Measurements from ENCODE around the gene ZNF157.

DNA sequence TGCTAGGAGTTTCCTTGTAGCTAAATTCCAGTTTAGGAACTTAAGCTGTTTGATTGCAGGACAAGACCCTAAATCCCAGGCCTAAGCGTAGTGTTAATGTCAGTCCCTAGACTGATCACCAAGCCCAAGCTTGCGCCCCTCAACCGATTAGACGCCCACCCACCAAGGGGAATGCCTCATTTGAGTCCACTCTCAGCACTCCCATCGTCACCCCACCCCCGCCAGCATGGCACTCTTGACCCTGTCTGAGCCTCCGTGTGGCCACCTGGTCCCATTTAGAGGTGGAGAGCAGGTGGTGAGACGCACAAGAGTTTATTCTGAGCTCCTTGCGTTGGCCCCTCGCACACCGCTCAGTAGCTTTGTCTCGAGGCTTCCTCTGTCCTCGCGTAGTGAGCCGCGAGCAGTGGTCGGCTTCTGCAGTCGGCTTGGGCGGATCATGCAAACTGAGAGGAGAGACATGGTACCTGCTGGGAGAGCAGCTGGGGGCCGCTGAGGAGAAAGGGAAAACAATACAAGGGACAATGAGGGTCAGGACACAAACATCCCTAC is 48.5 kb upstream of the ZNF157 start:
- TF ChIP-seq CTCF (IDR thresholded peaks at IDR 0.05 in 8 of 11, conservative IDR thresholded peaks at IDR 0.05 in 3 of 11) = no peak
- no peak for TF ChIP-seq POLR2A (IDR thresholded peaks at IDR 0.05)
- no peak for TF ChIP-seq POLR2AphosphoS5 (IDR thresholded peaks at IDR 0.05)
